HG03432 (cell line): Measurements from ENCODE around the gene EWSR1.
A peak's percentile ranks its signal among the peaks of the same experiment; 100 is the strongest.

Source experiments
- ATAC-seq: cut with Tn5 transposase; IDR thresholded peaks from one replicate; pipeline ENCODE4 v1.9.1; 2021; ENCODE audit warnings: mild to moderate bottlenecking, moderate library complexity; ENCODE audit not compliant: unreplicated experiment

EWSR1 gene

GRCh38 chr22:29267462-29267857, 608 bp upstream of the EWSR1 start:
- ATAC-seq, result no peak

- ATAC-seq, result peak; percentile 32
Measured at GRCh38 chr22:29268511-29269229, 602 bp downstream of the EWSR1 start.

DNA sequence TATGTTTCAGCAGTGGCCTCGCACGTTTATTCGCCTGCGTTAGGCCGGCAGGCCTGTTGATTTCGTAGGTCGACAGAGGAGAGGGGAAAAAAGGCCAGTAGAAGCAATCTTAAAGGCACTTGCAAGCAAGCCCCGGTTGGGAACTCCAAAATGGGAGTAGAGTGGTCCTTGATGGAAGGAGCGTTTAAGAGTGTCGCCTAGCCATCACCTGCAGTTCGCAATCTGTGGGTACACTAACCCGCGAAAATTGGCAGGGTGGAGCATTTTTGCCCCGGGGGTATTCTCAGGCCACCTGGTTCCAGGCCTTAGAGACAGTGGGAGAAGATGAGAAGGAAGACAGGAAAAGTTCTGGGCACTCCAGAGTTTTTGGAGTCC, 1.1 kb downstream of the EWSR1 start:
- no peak for ATAC-seq

DNA sequence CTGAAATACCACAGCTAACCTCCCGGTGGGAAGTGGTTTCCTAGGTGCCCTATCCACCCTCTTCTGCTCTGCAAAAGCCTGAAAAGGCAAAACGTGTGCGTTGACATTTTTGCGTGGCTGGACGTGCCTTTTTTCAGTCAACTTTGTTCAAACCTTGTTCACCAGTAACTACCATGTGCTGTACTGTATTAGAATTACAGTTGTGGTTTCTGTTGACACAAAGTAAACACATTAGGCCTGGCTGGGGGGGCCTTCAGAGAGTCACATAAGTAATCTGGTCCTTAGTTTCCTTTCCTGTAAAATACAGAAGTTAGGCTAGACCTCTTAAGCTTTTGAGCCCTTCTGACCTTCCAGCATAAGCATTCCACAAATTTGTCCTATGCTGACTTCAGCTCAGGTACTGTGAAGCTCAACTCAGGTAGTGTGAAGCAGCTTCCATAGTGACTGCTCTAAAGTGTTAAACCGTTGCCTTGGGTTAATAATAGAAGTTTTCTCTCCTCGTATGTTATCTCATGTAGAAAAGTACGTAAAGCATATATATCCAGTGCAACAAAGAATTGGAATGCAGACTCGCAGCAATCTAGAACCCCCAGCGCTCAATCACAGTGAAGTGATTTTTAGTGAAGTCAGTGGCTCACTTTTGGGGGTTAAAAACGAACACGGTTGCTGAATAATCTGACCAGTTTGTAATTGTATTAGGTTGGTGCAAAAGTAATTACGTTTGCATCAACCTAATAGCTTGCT, 1.8 kb downstream of the EWSR1 start:
- no peak for ATAC-seq

GRCh38 chr22:29270475-29271271, 2.6 kb downstream of the EWSR1 start:
- no peak for ATAC-seq

DNA sequence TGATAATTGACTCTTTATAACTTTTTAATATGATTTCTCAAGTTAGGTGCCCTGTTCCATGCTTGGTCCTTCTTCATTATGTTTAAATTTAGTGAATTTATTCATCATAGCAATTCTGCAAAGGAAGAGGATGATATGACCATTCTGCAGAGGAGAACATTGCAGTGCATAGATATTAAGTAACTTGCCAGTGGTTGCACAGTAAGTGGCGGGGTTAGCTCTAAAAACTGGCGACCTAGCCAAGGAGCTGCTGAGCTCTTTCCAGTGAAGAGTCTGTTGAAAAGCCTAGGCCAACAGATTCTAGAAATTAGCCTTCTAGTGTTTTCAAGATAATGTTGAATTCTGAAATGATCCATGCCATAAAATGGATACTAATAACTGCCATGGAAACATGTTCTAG, 4.6 kb downstream of the EWSR1 start:
- no peak for ATAC-seq

DNA sequence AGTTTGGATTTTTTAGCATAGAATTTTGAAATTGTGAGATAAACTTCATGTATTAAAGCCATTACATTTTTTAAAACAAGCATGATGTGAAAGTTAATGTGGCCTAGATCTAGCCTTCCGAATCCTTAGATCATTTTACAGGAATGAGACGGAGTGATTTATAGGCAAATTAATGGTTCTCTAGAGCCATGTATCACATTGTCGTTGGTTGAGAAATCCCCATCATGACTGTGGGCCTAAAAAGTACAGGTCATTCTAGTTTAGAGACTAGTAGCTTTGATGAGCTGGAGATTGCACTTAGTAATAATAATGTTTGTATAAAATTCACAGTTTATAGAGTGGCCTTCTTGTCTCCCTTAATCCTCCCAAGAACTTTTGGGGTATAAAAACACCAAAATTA, 7.1 kb downstream of the EWSR1 start:
- ATAC-seq, result no peak

DNA sequence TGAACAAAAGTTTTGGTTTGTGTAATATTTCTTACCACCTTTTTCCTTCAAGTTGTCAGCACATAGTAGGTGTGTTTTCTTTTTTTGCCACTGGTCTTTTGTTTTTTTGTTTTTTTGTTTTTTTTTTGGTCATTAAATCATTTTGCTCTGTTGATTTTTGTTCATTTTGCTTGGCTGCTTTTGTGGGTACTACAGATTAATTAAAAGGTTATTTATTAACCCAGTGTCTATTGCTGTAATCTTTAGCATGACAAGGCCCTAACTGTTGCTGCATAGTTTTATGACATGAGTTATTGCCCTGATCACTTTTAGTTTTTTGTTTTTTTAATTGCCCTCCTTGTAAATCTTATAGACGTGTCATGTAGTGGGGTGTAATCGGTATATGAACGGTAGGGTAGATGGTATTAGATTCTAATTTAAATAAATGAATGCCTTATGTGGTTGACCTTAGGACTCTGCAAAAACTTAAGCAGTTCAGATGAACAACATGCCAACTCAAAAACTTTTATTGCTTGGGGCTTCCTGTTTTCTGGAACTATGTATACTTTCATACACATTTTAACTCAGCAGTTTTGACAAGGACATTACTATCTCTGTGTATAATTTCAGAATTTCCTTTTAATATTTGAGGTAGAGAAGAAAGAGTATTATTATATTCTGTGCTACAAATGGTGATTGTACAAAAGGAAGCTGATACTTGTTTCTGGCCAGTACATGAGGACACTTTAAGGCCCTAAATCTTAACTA, 7.9 kb downstream of the EWSR1 start:
- no peak for ATAC-seq

GRCh38 chr22:29277927-29278326, 9.9 kb downstream of the EWSR1 start:
- no peak for ATAC-seq

GRCh38 chr22:29284196-29284595, 16.1 kb downstream of the EWSR1 start:
- ATAC-seq, result no peak

DNA sequence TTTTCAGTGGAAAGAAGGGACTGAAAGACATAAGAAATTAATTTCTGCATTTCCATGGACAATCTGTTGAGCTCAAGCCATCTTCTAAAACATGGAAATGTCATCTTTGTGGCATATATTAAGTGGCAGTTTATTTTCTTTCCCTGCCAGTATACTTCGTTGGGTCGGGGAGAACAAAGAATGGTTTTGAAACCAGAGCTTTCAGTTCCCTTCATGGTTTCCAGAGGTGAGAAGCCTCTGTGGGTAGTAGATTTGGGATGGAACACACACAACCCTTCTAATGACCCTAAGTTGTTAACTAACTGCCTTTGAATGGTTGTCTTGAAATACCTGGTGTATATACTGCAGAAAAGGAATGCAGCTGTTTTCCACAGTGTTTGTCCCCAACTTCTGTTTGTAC, 20.8 kb downstream of the EWSR1 start:
- ATAC-seq, result no peak

- no peak for ATAC-seq
Measured at GRCh38 chr22:29290061-29290460, 22.0 kb downstream of the EWSR1 start.

GRCh38 chr22:29291215-29291614, 23.1 kb downstream of the EWSR1 start:
- no peak for ATAC-seq

DNA sequence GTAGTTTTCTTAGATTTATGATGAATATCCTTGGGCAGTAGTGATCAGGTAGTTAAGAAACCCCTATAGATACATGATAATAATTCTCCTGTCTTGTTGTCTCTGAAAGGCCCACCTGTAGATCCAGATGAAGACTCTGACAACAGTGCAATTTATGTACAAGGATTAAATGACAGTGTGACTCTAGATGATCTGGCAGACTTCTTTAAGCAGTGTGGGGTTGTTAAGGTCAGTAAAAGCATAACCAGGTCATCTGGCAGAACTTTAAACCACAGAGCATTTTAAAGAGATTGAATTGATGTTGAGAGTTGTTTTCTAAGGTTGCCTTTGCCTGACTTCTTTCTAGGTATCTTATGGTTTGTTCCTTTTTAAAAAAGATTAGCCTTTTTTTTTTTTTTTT, 24.3 kb downstream of the EWSR1 start:
- no peak for ATAC-seq

- no peak for ATAC-seq
Measured at GRCh38 chr22:29298641-29299040, 30.6 kb downstream of the EWSR1 start.

DNA sequence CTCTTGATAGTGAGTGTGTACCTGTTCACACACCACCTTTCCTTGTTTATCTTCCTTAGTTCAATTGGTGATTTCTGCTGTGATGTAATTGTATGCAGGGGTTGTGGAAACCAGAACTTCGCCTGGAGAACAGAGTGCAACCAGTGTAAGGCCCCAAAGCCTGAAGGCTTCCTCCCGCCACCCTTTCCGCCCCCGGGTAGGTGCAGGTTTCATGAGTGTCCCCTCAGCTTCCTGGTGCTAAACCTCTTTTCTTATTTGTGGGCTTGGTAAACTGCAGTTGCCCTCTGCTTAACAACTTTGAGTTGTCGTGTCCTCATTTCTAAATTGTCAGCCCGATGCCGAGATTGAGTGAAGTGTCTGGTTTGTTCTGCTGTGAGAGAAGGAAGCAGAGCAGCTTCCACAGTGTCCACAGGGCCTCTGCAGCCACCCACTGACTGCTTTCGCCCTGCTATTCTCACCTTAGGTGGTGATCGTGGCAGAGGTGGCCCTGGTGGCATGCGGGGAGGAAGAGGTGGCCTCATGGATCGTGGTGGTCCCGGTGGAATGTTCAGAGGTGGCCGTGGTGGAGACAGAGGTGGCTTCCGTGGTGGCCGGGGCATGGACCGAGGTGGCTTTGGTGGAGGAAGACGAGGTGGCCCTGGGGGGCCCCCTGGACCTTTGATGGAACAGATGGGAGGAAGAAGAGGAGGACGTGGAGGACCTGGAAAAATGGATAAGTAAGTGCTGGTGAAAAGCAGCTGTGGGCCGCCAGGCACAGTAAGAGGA, 31.2 kb downstream of the EWSR1 start:
- no peak for ATAC-seq

DNA sequence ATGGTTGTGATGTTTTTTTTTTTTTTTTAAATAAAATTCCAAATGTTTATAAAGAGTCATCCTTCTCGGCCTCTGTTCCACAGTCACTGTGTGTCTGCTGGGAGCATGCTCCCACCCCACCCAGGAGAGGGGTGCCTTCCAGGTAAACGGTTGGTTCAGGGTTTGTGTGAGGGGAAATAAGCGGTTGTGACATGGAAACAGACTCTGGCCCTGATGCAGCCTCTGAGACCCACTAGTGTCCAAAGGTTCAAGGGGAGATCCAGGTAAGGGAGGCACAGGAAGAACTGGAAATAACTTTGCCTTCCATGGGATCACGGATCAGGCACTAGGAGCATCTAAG, 32.4 kb downstream of the EWSR1 start:
- ATAC-seq, result no peak

GRCh38 chr22:29300807-29301601, 32.9 kb downstream of the EWSR1 start:
- ATAC-seq, result no peak

GRCh38 chr22:29301716-29302401, 33.8 kb downstream of the EWSR1 start:
- ATAC-seq, result no peak
